GM12878 (cell line): ENCODE measurements around the gene LSM2. TPM values are rescaled to one million over a fixed set of nuclear protein-coding genes. Genes with fewer than 3 reads are reported as not detected.

Experiments used
- ATAC-seq: fragments of 200-7000 bp; cut with Tn5 transposase; 3 replicates; pipeline ENCODE4 v1.9.1; 2020; ENCODE audit warnings: mild to moderate bottlenecking, moderate library complexity
- BruUV-seq: library from RNA; stranded (reverse); fragments of 400-500 nt; replicated peaks from 2 replicates; lab custom pipeline; 2021; lab: Mats Ljungman, UMichigan
- CTCF ChIA-PET: fragments of 300-600 bp; sonication (Branson Sonifier 250); formaldehyde crosslinking; extraction: SDS; loops from one replicate; lab custom pipeline; 2021; ENCODE audit warnings: inconsistent platforms; lab: Yijun Ruan, JAX
- POLR2A ChIA-PET: fragments of 350-600 bp; formaldehyde crosslinking; extraction: SDS; loops from one replicate; lab custom pipeline; 2021; ENCODE audit warnings: inconsistent platforms; lab: Charles Lee
- RAD21 ChIA-PET: fragments of 300-600 bp; sonication (Branson Sonifier 250); formaldehyde crosslinking; loops from one replicate; lab custom pipeline; 2023; ENCODE audit warnings: antibody characterized with exemption; ENCODE audit not compliant: unreplicated experiment; lab: Charles Lee
- SMC1A ChIA-PET: fragments of 300-600 bp; sonication (Branson Sonifier 250); formaldehyde crosslinking; loops from one replicate; lab custom pipeline; 2023; ENCODE audit not compliant: unreplicated experiment, uncharacterized antibody; lab: Charles Lee
- DNase-seq: peaks from one replicate; pipeline ENCODE4 v3.0.0-alpha.2; 2011; ENCODE audit warnings: low read depth, low spot score
- FAIRE-seq: peaks from 3 replicates; lab custom pipeline; 2011; peaks lifted over from hg19 to GRCh38; lab: Jason Lieb, UNC
- H2AFZ ChIP-seq: 2 replicates; pipeline ENCODE4 v1.6.0; 2011; ENCODE audit warnings: low read depth, low read length, control low read depth; ENCODE audit not compliant: control insufficient read depth
- H3K27ac ChIP-seq: 2 replicates; pipeline ENCODE4 v1.5.1; 2011; ENCODE audit warnings: control low read depth; ENCODE audit not compliant: control insufficient read depth, insufficient read depth
- H3K27me3 ChIP-seq, 2 experiments: replicated peaks in 1 of 2; 2 replicates each; pipeline versions ENCODE4 v1.6.0 to v1.6.1; 2011; ENCODE audit warnings: low read length in 1 of 2; ENCODE audit not compliant: control insufficient read depth in 2 of 2, insufficient read depth in 2 of 2
- H3K36me3 ChIP-seq, 2 experiments: 2 replicates each; pipeline ENCODE4 v1.5.1; 2011; ENCODE audit warnings: low read length in 1 of 2; ENCODE audit not compliant: control insufficient read depth in 2 of 2, insufficient read depth in 2 of 2
- H3K4me1 ChIP-seq: 2 replicates; pipeline ENCODE4 v1.6.1; 2011; ENCODE audit warnings: mild to moderate bottlenecking, low read length, moderate library complexity, mixed read lengths; ENCODE audit not compliant: control insufficient read depth, insufficient read depth
- H3K4me2 ChIP-seq: 2 replicates; pipeline ENCODE4 v1.6.0; 2011; ENCODE audit warnings: control low read depth; ENCODE audit not compliant: control insufficient read depth, insufficient read depth
- H3K4me3 ChIP-seq: fragments of 200-600 bp; sonication (generic); 2 replicates; pipeline ENCODE4 v1.5.1; 2016
- H3K79me2 ChIP-seq: 2 replicates; pipeline ENCODE4 v1.6.0; 2011; ENCODE audit warnings: low read length; ENCODE audit not compliant: control insufficient read depth, insufficient read depth
- H3K9ac ChIP-seq: 2 replicates; pipeline ENCODE4 v1.8.0; 2011; ENCODE audit warnings: low read length, control low read depth, mixed read lengths; ENCODE audit not compliant: control insufficient read depth, insufficient read depth
- H3K9me3 ChIP-seq: replicated peaks from 3 replicates; pipeline ENCODE4 v1.5.1; 2011; ENCODE audit warnings: mild to moderate bottlenecking, low read length; ENCODE audit not compliant: control insufficient read depth, insufficient read depth
- H4K20me1 ChIP-seq: 2 replicates; pipeline ENCODE4 v1.6.0; 2011; ENCODE audit not compliant: control insufficient read depth, insufficient read depth
- BMI1 ChIP-seq: fragments of 450-650 bp; IDR thresholded peaks from 2 replicates; pipeline ENCODE4 v1.6.1; 2016; ENCODE audit warnings: mild to moderate bottlenecking, moderate library complexity, borderline replicate concordance
- CBX3 ChIP-seq: fragments of 200-600 bp; sonication (generic); IDR thresholded peaks from 2 replicates; pipeline ENCODE4 v1.6.1; 2016; ENCODE audit warnings: low read depth, borderline replicate concordance
- KAT2A ChIP-seq: conservative IDR thresholded peaks from 2 replicates; pipeline ENCODE4 v1.6.1; 2011; ENCODE audit warnings: low read depth, low read length; ENCODE audit not compliant: control insufficient read depth
- KDM1A ChIP-seq: fragments of 200-600 bp; sonication (generic); IDR thresholded peaks from 2 replicates; pipeline ENCODE4 v1.6.1; 2016; ENCODE audit warnings: borderline replicate concordance
- NRF1 ChIP-seq: conservative IDR thresholded peaks from 2 replicates; pipeline ENCODE4 v1.6.1; 2011; ENCODE audit warnings: mild to moderate bottlenecking, low read depth, low read length, improper control_type of control experiment
- POLR2A ChIP-seq: IDR thresholded peaks from 2 replicates; pipeline ENCODE4 v1.6.1; 2011; ENCODE audit warnings: low read depth, mild to moderate bottlenecking, low read length
- POLR2AphosphoS2 ChIP-seq: IDR thresholded peaks from 2 replicates; pipeline ENCODE4 v1.6.1; 2011; ENCODE audit warnings: low read depth, mild to moderate bottlenecking, low read length, improper control_type of control experiment, moderate library complexity
- RBBP5 ChIP-seq: fragments of 200-600 bp; sonication (generic); conservative IDR thresholded peaks from 2 replicates; pipeline ENCODE4 v1.6.1; 2016
- RELA ChIP-seq: fragments of 450-650 bp; IDR thresholded peaks from 2 replicates; pipeline ENCODE4 v1.8.0; 2014; ENCODE audit warnings: borderline replicate concordance; ENCODE audit not compliant: partially characterized antibody
- SIN3A ChIP-seq: IDR thresholded peaks from 2 replicates; pipeline ENCODE4 v1.6.1; 2012; ENCODE audit warnings: low read depth, low read length, improper control_type of control experiment
- TBL1XR1 ChIP-seq: IDR thresholded peaks from 2 replicates; pipeline ENCODE4 v1.6.1; 2012; ENCODE audit warnings: low read depth, low read length, improper control_type of control experiment
- TCF12 ChIP-seq: IDR thresholded peaks from 2 replicates; pipeline ENCODE4 v1.6.1; 2011; ENCODE audit warnings: low read depth, mild to moderate bottlenecking, low read length
- WGBS: methylation state at CpG from one replicate; pipeline ENCODE4 v1.1.6; 2016; ENCODE audit warnings: low lambda C conversion rate; ENCODE audit not compliant: insufficient replicate concordance, insufficient coverage; ENCODE audit errors: missing lambda C conversion rate; 5-methylcytosine and 5-hydroxymethylcytosine counted together
- in situ Hi-C: fragments of 300-500 bp; cut with MboI; formaldehyde crosslinking; loops from 9 replicates; pipeline ENCODE4 v1.14.3; 2018; ENCODE audit warnings: mixed read lengths
- intact Hi-C: fragments of 100-400 bp; cut with micrococcal nuclease; formaldehyde crosslinking; loops from one replicate; pipeline ENCODE4 v1.14.2; 2022; ENCODE audit not compliant: unreplicated experiment
- polyA plus RNA-seq, 11 experiments: library from polyadenylated mRNA; depleted of rRNA in 4 of 11; unstranded in 6 of 11; stranded (reverse) in 5 of 11; fragments of >200 nt; fragmentation: Nextera tagmentation in 4 of 11; fragmentation: Illumina TruSeq in 1 of 11; extraction: Ambion mirVana in 4 of 11; extraction: Trizol in 1 of 11; gene quantifications; 1 replicate in 1 of 11; 2 replicates in 10 of 11; pipeline versions ENCODE4 v1.2.1 to v1.2.3, GENCODE V29; 2011 to 2016; ENCODE audit warnings: inconsistent platforms in 2 of 11, missing spikeins in 2 of 11, low read depth in 1 of 11
- total RNA-seq, 4 experiments: library from RNA; depleted of rRNA in 3 of 4; stranded (reverse); fragments of >200 nt in 3 of 4; fragmentation: Illumina TruSeq in 1 of 4; extraction: Trizol in 1 of 4; gene quantifications; 2 replicates each; pipeline versions ENCODE4 v1.2.1 to v1.2.3, GENCODE V29; 2013 to 2021
- TF ChIP-seq, protein P1 (sequence below): fragments of 450-650 bp; IDR thresholded peaks from 2 replicates; pipeline ENCODE4 v1.6.1; 2014; ENCODE audit warnings: mild to moderate bottlenecking
- TF ChIP-seq, protein P2 (sequence below): IDR thresholded peaks from 2 replicates; pipeline ENCODE4 v1.6.1; 2011; ENCODE audit warnings: borderline replicate concordance, low read depth, mild to moderate bottlenecking, moderate library complexity, mixed read lengths, low read length; ENCODE audit not compliant: insufficient read depth; ENCODE audit errors: extremely low read length
- TF ChIP-seq, protein P3 (sequence below): IDR thresholded peaks from 2 replicates; pipeline ENCODE4 v1.6.1; 2011; ENCODE audit warnings: borderline replicate concordance, low read depth, mild to moderate bottlenecking, moderate library complexity, low read length; ENCODE audit not compliant: insufficient read depth, poor library complexity, severe bottlenecking
- TF ChIP-seq, protein P4 (sequence below): fragments of 450-650 bp; IDR thresholded peaks from 2 replicates; pipeline ENCODE4 v1.6.1; 2018; ENCODE audit warnings: borderline replicate concordance, mild to moderate bottlenecking; ENCODE audit not compliant: partially characterized antibody
- TF ChIP-seq, protein P5 (sequence below): IDR thresholded peaks from 2 replicates; pipeline ENCODE4 v1.6.1; 2012; ENCODE audit warnings: low read depth, low read length, improper control_type of control experiment

The LSM2 gene
- total and polyA plus RNA-seq, 10 of the 15 experiments (the other 5 are each of a cell fraction or from before 2014, with no cell fraction given): 99.1 to 276 (median 153) TPM

DNA sequence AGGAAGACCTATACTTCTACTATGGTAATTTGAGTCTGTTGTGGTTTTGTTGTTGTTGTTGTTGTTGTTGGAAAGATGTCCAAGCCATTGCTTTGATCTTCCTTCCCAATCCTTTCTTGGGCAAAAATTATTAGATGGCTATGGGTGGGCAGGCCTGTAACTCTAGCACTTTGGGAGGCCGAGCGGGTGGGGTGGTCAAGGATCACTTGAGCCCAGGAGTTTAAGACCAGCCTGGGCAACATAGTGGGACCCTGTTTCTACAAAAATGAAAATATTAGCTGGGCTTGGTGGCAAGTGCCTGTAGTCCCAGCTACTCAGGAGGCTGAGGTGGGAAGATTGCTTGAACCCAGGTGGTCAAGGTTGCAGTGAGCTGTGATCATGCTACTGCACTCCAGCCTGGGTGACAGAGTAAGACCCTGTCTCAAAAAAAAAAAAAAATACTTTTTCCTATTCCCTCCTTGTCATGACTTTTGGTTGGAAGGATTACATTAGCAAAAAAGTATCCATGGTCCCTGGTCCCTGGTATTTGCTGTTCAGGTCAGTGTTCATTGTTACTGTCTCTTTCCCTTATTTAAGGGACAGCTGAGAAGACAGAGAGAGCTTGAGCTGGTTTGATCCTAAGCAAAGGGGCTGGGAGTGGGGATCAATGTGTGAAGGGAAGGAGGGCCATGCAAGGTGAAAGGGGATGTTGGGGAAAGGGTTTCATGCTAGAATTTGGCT is 44.2 kb upstream of the LSM2 start:
- H2AFZ ChIP-seq: no peak overlapping the region
- H3K27ac ChIP-seq: no peak overlapping the region
- no peak overlapping the region for H3K4me3 ChIP-seq
- H3K9ac ChIP-seq: no peak overlapping the region
- H3K79me2 ChIP-seq: no peaks in the 10 kb centered on the region
- POLR2A ChIA-PET: interaction anchor here (0.7 kb wide), 1 partner anchor 470 kb away, joined by 5 read pairs; no protein-coding TSS in a partner anchor
- CTCF ChIA-PET: interaction anchor here (0.6 to 1.0 kb wide), 2 partner anchors 13 to 131 kb away, joined by 3 to 4 read pairs; no protein-coding TSS in a partner anchor
- RAD21 ChIA-PET: no interaction called here
- SMC1A ChIA-PET: no interaction called here
- intact Hi-C loops: no loop called here
- in situ Hi-C loops: no loop called here
- no peaks in the 10 kb centered on the region for H3K27me3 ChIP-seq
- H4K20me1 ChIP-seq: no peaks in the 10 kb centered on the region
- WGBS: 91% methylated on average over 2 of the region's 2 CpGs
- no peaks in the 10 kb centered on the region for H3K9me3 ChIP-seq
- H3K36me3 ChIP-seq: no peaks in the 10 kb centered on the region
- FAIRE-seq (no peak), ATAC-seq (no peak), DNase-seq (no peak)
- no peak overlapping the region for H3K4me2 ChIP-seq
- BruUV-seq: no TSS peak
- H3K4me1 ChIP-seq: no peaks in the 10 kb centered on the region
- TF ChIP-seq BMI1 (no peak), RBBP5 (no peak), POLR2A (no peak), TBL1XR1 (no peak), KDM1A (no peak), KAT2A (no peak), NRF1 (no peak), SIN3A (no peak), POLR2AphosphoS2 (no peak), RELA (no peak), CBX3 (no peak), TCF12 (no peak)
- TF ChIP-seq, protein P1, sequence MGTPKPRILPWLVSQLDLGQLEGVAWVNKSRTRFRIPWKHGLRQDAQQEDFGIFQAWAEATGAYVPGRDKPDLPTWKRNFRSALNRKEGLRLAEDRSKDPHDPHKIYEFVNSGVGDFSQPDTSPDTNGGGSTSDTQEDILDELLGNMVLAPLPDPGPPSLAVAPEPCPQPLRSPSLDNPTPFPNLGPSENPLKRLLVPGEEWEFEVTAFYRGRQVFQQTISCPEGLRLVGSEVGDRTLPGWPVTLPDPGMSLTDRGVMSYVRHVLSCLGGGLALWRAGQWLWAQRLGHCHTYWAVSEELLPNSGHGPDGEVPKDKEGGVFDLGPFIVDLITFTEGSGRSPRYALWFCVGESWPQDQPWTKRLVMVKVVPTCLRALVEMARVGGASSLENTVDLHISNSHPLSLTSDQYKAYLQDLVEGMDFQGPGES: no peak
- TF ChIP-seq, protein P2, sequence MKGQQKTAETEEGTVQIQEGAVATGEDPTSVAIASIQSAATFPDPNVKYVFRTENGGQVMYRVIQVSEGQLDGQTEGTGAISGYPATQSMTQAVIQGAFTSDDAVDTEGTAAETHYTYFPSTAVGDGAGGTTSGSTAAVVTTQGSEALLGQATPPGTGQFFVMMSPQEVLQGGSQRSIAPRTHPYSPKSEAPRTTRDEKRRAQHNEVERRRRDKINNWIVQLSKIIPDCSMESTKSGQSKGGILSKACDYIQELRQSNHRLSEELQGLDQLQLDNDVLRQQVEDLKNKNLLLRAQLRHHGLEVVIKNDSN: no peak
- TF ChIP-seq, protein P3, sequence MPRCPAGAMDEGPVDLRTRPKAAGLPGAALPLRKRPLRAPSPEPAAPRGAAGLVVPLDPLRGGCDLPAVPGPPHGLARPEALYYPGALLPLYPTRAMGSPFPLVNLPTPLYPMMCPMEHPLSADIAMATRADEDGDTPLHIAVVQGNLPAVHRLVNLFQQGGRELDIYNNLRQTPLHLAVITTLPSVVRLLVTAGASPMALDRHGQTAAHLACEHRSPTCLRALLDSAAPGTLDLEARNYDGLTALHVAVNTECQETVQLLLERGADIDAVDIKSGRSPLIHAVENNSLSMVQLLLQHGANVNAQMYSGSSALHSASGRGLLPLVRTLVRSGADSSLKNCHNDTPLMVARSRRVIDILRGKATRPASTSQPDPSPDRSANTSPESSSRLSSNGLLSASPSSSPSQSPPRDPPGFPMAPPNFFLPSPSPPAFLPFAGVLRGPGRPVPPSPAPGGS: no peak
- TF ChIP-seq, protein P4, sequence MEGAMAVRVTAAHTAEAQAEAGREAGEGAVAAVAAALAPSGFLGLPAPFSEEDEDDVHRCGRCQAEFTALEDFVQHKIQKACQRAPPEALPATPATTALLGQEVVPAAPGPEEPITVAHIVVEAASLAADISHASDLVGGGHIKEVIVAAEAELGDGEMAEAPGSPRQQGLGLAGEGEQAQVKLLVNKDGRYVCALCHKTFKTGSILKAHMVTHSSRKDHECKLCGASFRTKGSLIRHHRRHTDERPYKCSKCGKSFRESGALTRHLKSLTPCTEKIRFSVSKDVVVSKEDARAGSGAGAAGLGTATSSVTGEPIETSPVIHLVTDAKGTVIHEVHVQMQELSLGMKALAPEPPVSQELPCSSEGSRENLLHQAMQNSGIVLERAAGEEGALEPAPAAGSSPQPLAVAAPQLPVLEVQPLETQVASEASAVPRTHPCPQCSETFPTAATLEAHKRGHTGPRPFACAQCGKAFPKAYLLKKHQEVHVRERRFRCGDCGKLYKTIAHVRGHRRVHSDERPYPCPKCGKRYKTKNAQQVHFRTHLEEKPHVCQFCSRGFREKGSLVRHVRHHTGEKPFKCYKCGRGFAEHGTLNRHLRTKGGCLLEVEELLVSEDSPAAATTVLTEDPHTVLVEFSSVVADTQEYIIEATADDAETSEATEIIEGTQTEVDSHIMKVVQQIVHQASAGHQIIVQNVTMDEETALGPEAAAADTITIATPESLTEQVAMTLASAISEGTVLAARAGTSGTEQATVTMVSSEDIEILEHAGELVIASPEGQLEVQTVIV: no peak
- TF ChIP-seq, protein P5, sequence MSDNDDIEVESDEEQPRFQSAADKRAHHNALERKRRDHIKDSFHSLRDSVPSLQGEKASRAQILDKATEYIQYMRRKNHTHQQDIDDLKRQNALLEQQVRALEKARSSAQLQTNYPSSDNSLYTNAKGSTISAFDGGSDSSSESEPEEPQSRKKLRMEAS: no peak
